Posterior cingulate gyrus (tissue), 11 donors: ENCODE results near the gene HSD3B7.

ENCODE experiments used
- DNase-seq, 10 donors: peaks; one replicate each; pipeline versions ENCODE4 v3.0.0 to v3.0.0-alpha.2; 2020 to 2021; ENCODE audit warnings: mixed read lengths in 3 of 10
- intact Hi-C: fragments of 100-400 bp; cut with DNase I; formaldehyde crosslinking; loops from one replicate; pipeline ENCODE4 v1.15.1; 2023

HSD3B7 gene

GRCh38 chr16:30954993-30955392, 30.0 kb upstream of the HSD3B7 start:
- peak in 1 of 10 donors; percentile 32 for DNase-seq
- intact Hi-C loops: loop anchor here (5.0 to 10.0 kb wide), 4 partner anchors 500 to 910 kb away; partner anchors contain the start of genes ARMC5 and RUSF1

GRCh38 chr16:30956601-30957455, 28.2 kb upstream of the HSD3B7 start:
- intact Hi-C loops: loop anchor here (5.0 to 10.0 kb wide), 4 partner anchors 498 to 908 kb away; partner anchors contain the start of genes ARMC5 and RUSF1
- peak; percentile 68 to 97 (median 78) for DNase-seq

GRCh38 chr16:30957456-30958174, 27.4 kb upstream of the HSD3B7 start, which contains the start of gene SETD1A:
Gene SETD1A, plus strand, starts transcription at chr16:30957754. Its CDS starts 978 bp downstream, at chr16:30958732.
- intact Hi-C loops: loop anchor here (5.0 to 10.0 kb wide), 4 partner anchors 497 to 907 kb away; partner anchors contain the start of genes ARMC5 and RUSF1
- DNase-seq: peak; percentile 94 to 100 (median 97)

GRCh38 chr16:30958175-30959079, 26.6 kb upstream of the HSD3B7 start:
- DNase-seq: peak in 3 of 10 donors; percentile 14 to 88 (median 40)
- intact Hi-C loops: loop anchor here (5.0 to 10.0 kb wide), 4 partner anchors 496 to 906 kb away; partner anchors contain the start of genes ARMC5 and RUSF1

- peak in 1 of 10 donors; percentile 55 for DNase-seq
- intact Hi-C loops: no loop called here
Measured at GRCh38 chr16:30961384-30961783, 23.6 kb upstream of the HSD3B7 start.

GRCh38 chr16:30963925-30964511, 21.0 kb upstream of the HSD3B7 start:
- peak in 1 of 10 donors; percentile 69 for DNase-seq
- intact Hi-C loops: no loop called here

GRCh38 chr16:30964574-30965226, 20.3 kb upstream of the HSD3B7 start:
- DNase-seq: peak in 1 of 10 donors; percentile 64
- intact Hi-C loops: no loop called here

GRCh38 chr16:30965436-30965835, 19.6 kb upstream of the HSD3B7 start:
- intact Hi-C loops: no loop called here
- peak in 1 of 10 donors; percentile 55 for DNase-seq

- intact Hi-C loops: no loop called here
- DNase-seq: peak in 1 of 10 donors; percentile 68
Measured at GRCh38 chr16:30966033-30966619, 18.9 kb upstream of the HSD3B7 start.

GRCh38 chr16:30967795-30968194, 17.2 kb upstream of the HSD3B7 start:
- intact Hi-C loops: no loop called here
- no peak for DNase-seq

- DNase-seq: no peak
Measured at GRCh38 chr16:30969246-30969842, 15.7 kb upstream of the HSD3B7 start.

GRCh38 chr16:30971298-30971697, 13.7 kb upstream of the HSD3B7 start:
- no peak for DNase-seq
- intact Hi-C loops: no loop called here

More at GRCh38 chr16:30969246-30969842, 15.7 kb upstream of the HSD3B7 start:
- intact Hi-C loops: no loop called here

GRCh38 chr16:30972872-30973271, 12.1 kb upstream of the HSD3B7 start:
- no peak for DNase-seq
- intact Hi-C loops: no loop called here

- intact Hi-C loops: no loop called here
- DNase-seq: no peak
Measured at GRCh38 chr16:30974348-30974747, 10.7 kb upstream of the HSD3B7 start.

GRCh38 chr16:30976486-30976885, 8.5 kb upstream of the HSD3B7 start:
- no peak for DNase-seq
- intact Hi-C loops: no loop called here

- intact Hi-C loops: no loop called here
- DNase-seq: no peak
Measured at GRCh38 chr16:30977502-30977901, 7.5 kb upstream of the HSD3B7 start.

GRCh38 chr16:30979170-30980022, 5.6 kb upstream of the HSD3B7 start:
- intact Hi-C loops: no loop called here

More at GRCh38 chr16:30979170-30980022, 5.6 kb upstream of the HSD3B7 start:
- DNase-seq: peak in 2 of 10 donors; percentile 64 to 79
